Progenitor cell of endocrine pancreas (in vitro differentiated cells): ENCODE data around the gene ADK. TPM values are rescaled to one million over a fixed set of nuclear protein-coding genes. Genes with fewer than 3 reads are reported as not detected.
A peak's percentile ranks its signal among the peaks of the same experiment; 100 is the strongest.

Experiments used
- DNase-seq: peaks from one replicate; pipeline ENCODE4 v3.0.0; 2021; ENCODE audit warnings: low spot score; ENCODE audit not compliant: unreplicated experiment
- H3K27ac Mint-ChIP-seq: 2 replicates; pipeline ENCODE4 v1.8.0; 2021; ENCODE audit warnings: mild to moderate bottlenecking, moderate library complexity, mixed read lengths
- H3K27me3 Mint-ChIP-seq: 2 replicates; pipeline ENCODE4 v1.8.0; 2021; ENCODE audit warnings: mixed read lengths
- H3K36me3 Mint-ChIP-seq: 2 replicates; pipeline ENCODE4 v1.8.0; 2022; ENCODE audit warnings: mixed read lengths; ENCODE audit not compliant: insufficient read depth
- H3K4me1 Mint-ChIP-seq: 2 replicates; pipeline ENCODE4 v1.8.0; 2021; ENCODE audit warnings: low read depth, mixed read lengths
- H3K4me3 Mint-ChIP-seq: 2 replicates; pipeline ENCODE4 v1.8.0; 2021; ENCODE audit warnings: low read depth, mild to moderate bottlenecking, moderate library complexity, mixed read lengths
- H3K9me3 Mint-ChIP-seq: 2 replicates; pipeline ENCODE4 v1.8.0; 2021; ENCODE audit warnings: low read depth, mixed read lengths
- CTCF ChIP-seq: fragments of 200-600 bp; sonication (generic); IDR thresholded peaks from one replicate; pipeline ENCODE4 v1.5.0; 2021; ENCODE audit warnings: antibody characterized with exemption, mild to moderate bottlenecking; ENCODE audit not compliant: unreplicated experiment
- total RNA-seq: library from RNA; stranded (reverse); gene quantifications from 2 replicates; pipeline ENCODE4 v1.2.1, GENCODE V29; 2021

Gene ADK
- total RNA-seq, 1 donor from 2014 or later = 20.7 TPM

DNA sequence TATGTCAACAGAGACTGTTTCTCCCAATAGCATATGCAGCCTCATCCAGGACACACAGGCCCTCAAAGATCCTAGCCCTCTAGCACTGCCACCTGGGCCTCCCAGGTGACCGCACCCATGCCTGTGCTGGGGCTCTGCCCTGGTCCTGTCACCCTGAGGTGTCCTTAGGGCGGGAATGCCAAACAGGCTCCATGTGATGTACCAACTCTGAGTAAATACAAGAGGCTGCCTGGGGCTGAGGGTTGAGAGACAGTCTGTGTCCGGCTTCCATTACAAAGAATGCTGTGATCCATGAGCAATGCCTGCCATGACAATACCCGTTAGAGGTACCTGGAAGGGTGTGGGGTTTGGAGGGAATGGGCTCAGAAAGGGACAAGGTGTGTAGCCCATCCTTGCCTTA, 592.4 kb downstream of the ADK start:
- Mint-ChIP-seq H3K9me3 (no peaks in the 10 kb centered on the region), H3K27ac (no peak overlapping the region), H3K36me3 (no peaks in the 10 kb centered on the region), H3K27me3 (no peaks in the 10 kb centered on the region), H3K4me1 (peaks cover 4% of the 10 kb centered on the region), H3K4me3 (no peak overlapping the region)
- DNase-seq = no peak
- no peak for TF ChIP-seq CTCF

- DNase-seq = no peak
Measured at GRCh38 chr10:74745449-74745848, 594.4 kb downstream of the ADK start.

DNA sequence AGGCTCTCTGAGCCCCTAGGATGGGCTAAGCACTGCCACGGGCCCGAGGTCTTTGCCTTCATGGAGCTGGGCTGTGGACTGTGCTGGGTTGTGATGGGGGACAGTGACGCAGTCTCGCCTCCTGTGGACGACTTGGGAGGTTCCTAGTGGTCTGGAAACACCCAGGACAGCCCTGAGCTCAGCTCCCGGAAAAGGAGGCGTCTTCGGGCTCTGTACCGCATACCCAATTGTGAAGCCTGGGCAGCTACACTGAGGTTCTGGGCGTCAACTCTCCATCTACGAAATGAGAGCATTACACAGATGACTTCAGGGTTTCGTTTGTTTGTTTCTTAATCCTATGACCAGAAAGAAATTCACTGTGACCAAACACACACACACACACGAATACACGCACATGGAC, 595.8 kb downstream of the ADK start:
- Mint-ChIP-seq H3K27ac (no peak overlapping the region), H3K4me3 (no peak overlapping the region), H3K36me3 (no peaks in the 10 kb centered on the region), H3K27me3 (no peaks in the 10 kb centered on the region), H3K9me3 (no peaks in the 10 kb centered on the region), H3K4me1 (peaks cover 11% of the 10 kb centered on the region)
- DNase-seq = no peak
- no peak for TF ChIP-seq CTCF

More at GRCh38 chr10:74745449-74745848, 594.4 kb downstream of the ADK start:
- no peaks in the 10 kb centered on the region for H3K9me3 Mint-ChIP-seq
- no peaks in the 10 kb centered on the region for H3K36me3 Mint-ChIP-seq
- no peak for TF ChIP-seq CTCF
- no peak overlapping the region for H3K4me3 Mint-ChIP-seq
- no peak overlapping the region for H3K27ac Mint-ChIP-seq
- H3K27me3 Mint-ChIP-seq = no peaks in the 10 kb centered on the region
- peaks cover 11% of the 10 kb centered on the region for H3K4me1 Mint-ChIP-seq

DNA sequence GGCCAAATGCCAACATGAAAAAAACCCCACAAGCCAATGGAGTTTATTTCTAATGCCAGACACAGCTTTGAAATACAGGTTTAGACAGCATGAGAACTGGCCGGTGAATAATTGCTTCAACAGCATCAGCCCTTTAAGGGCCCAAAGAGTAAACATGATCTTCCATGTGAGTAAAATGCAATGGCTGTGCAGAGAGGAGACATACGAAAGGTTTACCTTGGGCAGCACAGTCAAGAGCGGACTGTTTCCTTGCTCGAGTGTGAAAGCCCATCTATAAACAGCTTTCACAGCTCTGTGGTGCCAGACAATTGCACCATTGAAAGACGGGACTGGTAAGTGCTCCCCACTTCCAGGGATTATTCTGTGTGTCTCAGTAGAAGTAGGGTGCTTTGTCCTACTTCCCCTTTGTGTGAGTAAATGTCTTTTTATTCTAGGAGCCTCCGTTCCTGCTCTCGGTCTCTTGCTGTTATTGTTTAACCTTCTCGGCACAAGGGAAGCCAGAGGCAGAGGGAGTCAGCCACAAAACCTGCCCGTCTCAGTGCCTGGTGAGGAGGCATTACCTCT, 597.5 kb downstream of the ADK start:
- H3K4me3 Mint-ChIP-seq = no peak overlapping the region
- no peaks in the 10 kb centered on the region for H3K27me3 Mint-ChIP-seq
- H3K9me3 Mint-ChIP-seq = no peaks in the 10 kb centered on the region
- H3K36me3 Mint-ChIP-seq = no peaks in the 10 kb centered on the region
- no peak for TF ChIP-seq CTCF
- DNase-seq = no peak
- peaks cover 13% of the 10 kb centered on the region for H3K4me1 Mint-ChIP-seq
- peak overlapping the region; percentile 89 for H3K27ac Mint-ChIP-seq

DNA sequence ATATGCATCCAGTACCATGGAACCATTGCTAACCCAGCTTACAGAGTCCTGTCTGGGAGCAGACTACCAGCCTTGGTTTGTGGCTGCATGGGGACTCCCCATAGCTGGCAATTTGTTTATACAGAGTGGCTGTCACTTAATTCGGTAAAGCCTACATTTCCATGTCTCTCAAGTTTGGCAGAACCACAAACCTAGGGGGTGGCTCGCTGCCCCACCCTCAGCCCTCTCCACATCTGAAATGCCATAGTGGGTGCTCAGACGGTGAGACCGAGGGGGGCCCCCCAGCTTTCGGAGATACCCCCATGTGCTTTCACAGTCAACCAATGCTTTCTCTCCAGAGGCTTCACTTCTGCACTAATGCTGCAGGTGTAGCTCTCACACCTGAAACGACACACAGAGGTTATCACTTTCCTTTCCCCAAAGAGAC, 599.8 kb downstream of the ADK start:
- H3K27ac Mint-ChIP-seq = no peak overlapping the region

More for the DNA sequence above, 599.8 kb downstream of the ADK start:
- peaks cover 22% of the 10 kb centered on the region for H3K4me1 Mint-ChIP-seq
- H3K4me3 Mint-ChIP-seq = no peak overlapping the region
- no peaks in the 10 kb centered on the region for H3K36me3 Mint-ChIP-seq
- H3K27me3 Mint-ChIP-seq = no peaks in the 10 kb centered on the region
- H3K9me3 Mint-ChIP-seq = no peaks in the 10 kb centered on the region
- no peak for DNase-seq
- no peak for TF ChIP-seq CTCF
